DMS 273 (cell line): ENCODE results near the gene FGGY.

Experiments
- DNase-seq: peaks from one replicate; lab custom pipeline; 2025; ENCODE audit not compliant: unreplicated experiment; lab: John Stamatoyannopoulos, UW

Gene FGGY

GRCh38 chr1:59411147-59411546 is 114.3 kb downstream of the FGGY start:
- peak; percentile 28 for DNase-seq

GRCh38 chr1:59412718-59413326 is 115.9 kb downstream of the FGGY start:
- peak; percentile 87 for DNase-seq

GRCh38 chr1:59413327-59413720 is 116.4 kb downstream of the FGGY start:
- no peak for DNase-seq

- peak; percentile 84 for DNase-seq
Observed at GRCh38 chr1:59414406-59415133, 117.7 kb downstream of the FGGY start.

- DNase-seq = no peak
Observed at GRCh38 chr1:59415286-59415850, 118.5 kb downstream of the FGGY start.

GRCh38 chr1:59415881-59416280 is 119.0 kb downstream of the FGGY start:
- peak; percentile 36 for DNase-seq

- no peak for DNase-seq
Observed at GRCh38 chr1:59417406-59417805, 120.5 kb downstream of the FGGY start.

- DNase-seq = peak; percentile 89
Observed at GRCh38 chr1:59418363-59419144, 121.7 kb downstream of the FGGY start.

- DNase-seq = peak; percentile 82
Observed at GRCh38 chr1:59419361-59420140, 122.7 kb downstream of the FGGY start.

GRCh38 chr1:59421232-59421920 is 124.5 kb downstream of the FGGY start:
- DNase-seq = peak; percentile 32

- DNase-seq = peak; percentile 92
Observed at GRCh38 chr1:59422921-59423575, 126.2 kb downstream of the FGGY start.

- DNase-seq = peak; percentile 93
Observed at GRCh38 chr1:59427155-59427554, 130.3 kb downstream of the FGGY start.

- peak; percentile 41 for DNase-seq
Observed at GRCh38 chr1:59427784-59428183, 130.9 kb downstream of the FGGY start.

- DNase-seq = peak; percentile 37
Observed at GRCh38 chr1:59428828-59429227, 131.9 kb downstream of the FGGY start.

- peak; percentile 36 for DNase-seq
Observed at GRCh38 chr1:59429656-59430055, 132.8 kb downstream of the FGGY start.

GRCh38 chr1:59431566-59432294 is 134.8 kb downstream of the FGGY start:
- DNase-seq = no peak

- DNase-seq = no peak
Observed at GRCh38 chr1:59432531-59433439, 135.9 kb downstream of the FGGY start.

- DNase-seq = peak; percentile 81
Observed at GRCh38 chr1:59433440-59433813, 136.5 kb downstream of the FGGY start.
